HuH-7.5 (cell line): ENCODE results near the gene DMPK.

Experiments used
- DNase-seq: peaks from one replicate; pipeline ENCODE4 v3.0.0; 2011; ENCODE audit warnings: low spot score

The DMPK gene

DNA sequence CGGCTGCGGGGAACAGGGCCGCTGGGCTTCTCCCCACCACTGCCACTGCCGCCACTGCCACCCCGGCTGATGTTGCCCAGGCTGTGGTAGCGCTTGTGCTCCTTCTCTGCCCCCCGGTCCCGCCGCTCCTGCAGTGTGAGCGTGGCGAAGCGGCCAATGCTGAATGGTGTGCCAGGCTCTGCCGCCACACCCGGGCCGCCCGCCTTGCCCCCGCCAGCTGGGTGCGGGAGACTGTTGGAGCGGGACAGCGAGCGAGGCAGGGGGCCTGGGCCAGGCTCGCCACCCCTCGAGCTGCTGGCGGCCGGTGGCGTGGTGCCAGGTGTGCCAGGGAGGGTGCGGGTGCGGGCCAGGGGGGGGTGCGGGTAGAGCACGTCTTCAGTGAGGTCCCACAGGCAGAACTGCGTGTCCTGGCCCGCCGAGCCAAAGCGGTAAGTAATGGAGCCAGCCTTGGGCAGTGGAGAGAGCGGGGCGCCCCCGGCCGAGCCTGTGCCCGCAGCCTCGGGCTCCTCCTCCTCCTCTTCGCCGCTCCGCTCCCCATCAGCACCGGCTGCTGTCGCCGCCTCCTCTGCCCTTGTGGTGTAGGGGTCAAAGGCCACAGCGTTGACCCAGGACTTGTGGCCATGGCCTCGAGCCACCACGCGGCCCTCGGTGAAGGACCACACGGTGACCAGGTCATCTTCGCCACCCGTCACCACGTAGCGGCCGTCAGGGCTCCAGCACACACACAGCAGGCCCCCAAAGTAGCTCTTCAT lies 3.7 kb upstream of the DMPK start:
- DNase-seq: no peak

DNA sequence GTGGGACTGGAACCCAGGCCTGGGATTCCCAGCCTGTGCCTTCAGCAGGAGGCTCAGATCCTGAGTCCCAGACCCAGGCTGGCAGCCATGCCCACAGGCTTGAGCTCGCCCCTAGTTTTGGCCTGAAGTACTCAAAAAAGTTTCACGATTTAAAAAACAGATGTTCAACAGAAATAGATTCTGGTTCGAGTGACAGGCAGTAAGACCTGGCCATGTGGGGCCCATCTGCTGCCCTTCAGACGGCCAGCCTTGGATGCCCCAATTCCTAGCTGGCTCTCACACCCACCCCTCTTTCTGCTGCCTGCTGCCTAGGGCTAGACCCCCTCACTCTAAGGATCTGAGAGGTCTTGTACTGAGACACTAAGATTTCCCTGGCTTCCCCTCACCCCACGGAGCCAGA lies 2.8 kb upstream of the DMPK start:
- DNase-seq: no peak

DNA sequence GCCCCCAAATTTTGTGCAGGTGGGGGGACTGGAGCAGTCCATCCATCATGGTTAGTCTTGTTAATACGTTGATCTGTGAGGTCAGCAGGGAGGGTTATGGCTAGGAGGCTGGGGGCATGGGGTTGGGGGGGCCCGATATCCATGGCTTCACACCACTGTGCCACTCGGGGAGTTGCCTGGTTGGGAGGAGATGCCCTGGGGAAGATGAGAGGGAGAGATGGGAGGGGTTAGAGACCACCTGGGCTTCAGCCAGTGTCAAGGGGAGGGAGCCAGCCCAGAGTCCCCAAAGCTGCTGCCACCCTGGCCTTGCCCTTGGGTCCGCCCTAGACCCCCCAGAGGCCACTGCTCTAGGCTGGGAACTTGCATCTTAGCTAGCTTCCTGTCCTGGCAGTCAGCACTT lies 1.8 kb upstream of the DMPK start:
- no peak for DNase-seq

GRCh38 chr19:45782820-45783785 lies 813 bp upstream of the DMPK start:
- DNase-seq: no peak

DNA sequence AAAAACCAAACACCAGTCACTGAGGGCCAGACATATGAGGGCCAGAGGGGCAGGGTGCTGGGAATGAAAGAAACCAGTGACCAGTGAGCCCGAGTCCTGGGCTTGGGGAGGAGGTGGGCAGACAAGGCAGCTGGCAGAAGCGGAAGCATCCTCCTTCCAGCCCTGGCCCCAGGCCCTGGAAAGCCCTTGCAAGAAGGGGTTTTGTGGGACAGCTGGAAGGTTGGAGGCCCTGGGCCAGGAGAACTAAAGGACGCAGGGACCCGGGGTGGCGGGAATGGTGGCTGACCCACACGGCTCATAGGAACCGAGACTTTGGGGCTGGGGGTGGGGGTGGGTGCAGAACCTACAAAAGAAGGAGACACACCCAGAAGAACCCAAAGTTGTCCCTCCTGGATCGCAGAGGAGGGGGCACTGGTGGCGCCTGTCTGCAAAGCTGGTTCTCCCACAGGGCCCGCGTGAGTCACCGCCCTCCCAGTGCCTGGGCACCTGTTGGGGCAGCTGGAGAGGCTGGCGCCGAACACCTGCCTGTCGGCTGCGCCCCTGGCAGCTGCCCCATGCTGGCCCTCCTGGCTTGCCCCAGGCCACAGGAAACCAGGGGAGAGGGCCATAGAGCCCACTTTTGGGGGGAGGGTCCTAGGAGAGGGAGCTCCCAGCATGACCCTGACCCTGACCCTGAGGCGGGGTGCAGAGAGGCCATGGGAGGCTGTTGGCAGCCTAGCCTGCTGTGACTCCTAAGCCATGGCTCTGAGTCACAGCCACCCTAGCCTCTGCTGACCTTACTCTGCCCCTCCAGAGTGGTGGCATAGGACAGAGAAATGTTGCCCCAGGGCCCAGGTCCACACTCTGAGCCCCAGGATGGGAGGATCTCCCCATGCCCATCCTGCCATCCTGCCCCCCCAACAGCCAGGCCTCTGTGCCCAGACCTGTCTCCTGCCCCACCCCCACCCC lies 802 bp downstream of the DMPK start:
- DNase-seq: no peak

DNA sequence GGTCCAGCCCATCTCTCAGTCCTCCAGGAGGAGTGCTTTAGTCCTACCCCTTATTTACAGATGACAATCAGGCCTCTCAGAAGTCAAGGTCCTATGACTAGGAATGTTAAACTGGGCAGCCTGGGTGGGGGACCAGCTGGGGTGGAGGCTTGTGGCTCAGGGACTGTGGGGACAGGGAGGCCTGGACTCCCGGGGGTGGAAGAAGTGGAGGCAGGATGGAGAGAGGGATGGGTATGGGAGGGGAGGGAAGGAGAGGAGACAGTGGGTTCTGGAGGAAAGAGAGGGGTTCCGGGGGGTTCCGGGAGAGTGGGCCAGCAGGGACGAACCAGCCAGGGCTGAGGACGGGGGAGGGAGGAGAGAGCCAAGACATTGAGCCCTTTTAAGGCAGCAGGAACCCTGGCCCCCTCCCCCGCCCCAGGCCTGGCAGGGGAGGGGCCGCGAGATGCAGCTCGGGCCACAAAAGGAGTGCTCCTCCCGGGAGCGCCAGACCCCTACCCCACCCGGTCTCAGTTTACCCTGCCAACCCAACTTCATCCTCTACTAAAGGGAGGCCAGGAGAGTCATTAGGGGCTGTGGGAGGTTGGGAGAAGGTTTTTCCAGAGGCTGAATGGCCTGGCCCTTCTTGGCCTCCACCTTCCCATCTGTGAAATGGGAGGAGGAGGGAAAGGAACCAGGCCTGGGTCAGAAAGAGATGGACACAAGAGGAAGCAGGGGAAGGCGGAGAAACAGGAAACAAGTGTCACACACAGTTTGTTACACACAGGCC lies 1.7 kb downstream of the DMPK start:
- no peak for DNase-seq

DNA sequence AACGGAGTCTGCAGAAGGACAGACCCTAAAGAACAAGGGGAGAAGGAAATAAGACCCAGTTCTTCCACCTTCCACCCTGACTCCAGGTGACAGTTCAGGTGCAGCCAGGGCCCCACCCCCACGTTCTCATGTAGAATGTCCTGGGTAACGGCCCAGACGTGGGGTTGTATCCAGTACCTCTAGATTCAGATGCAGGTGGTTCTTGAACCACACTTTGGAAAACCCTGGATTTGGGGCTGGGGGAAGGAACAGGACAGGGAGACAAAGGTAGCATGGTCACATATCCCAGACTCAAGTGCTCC lies 2.2 kb downstream of the DMPK start:
- DNase-seq: no peak

DNA sequence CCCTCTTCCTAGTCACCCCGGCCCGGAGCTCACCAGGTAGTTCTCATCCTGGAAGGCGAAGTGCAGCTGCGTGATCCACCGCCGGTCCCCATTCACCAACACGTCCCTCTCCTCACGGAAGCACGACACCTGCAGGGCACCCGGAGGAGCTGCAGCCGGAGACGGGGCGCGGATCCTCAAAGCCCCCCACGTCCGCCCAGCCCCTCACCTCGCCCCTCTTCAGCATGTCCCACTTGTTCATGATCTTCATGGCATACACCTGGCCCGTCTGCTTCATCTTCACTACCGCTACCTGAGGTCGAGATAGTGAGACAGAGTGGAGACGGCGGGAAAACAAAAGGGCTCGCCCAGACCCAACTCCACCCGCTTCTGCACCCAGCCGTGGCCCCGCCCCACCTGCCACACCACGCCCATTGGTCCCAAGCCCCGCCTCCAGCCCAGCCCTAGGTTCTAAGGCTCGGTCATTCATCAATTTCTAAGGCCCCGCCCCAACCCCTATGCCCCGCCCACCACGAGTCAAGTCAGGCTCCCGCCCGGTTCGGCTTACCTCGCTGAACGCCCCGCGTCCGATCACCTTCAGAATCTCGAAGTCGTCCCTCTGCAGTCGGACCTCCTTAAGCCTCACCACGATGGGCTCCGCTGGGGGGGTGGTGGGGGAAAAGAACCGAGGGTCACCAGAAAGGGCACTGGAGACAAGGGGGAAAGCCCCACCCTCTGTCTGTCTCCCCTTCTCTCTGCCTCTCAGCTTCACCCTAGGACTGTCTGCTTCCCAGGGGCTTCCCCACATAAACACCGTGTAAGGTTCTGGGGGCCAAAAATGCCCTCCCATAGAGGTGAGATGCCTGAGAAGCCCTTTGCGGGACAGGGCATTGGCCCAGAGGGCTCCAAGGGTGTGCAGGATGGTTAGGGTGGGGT lies 2.8 kb downstream of the DMPK start:
- peak; percentile 96 for DNase-seq

DNA sequence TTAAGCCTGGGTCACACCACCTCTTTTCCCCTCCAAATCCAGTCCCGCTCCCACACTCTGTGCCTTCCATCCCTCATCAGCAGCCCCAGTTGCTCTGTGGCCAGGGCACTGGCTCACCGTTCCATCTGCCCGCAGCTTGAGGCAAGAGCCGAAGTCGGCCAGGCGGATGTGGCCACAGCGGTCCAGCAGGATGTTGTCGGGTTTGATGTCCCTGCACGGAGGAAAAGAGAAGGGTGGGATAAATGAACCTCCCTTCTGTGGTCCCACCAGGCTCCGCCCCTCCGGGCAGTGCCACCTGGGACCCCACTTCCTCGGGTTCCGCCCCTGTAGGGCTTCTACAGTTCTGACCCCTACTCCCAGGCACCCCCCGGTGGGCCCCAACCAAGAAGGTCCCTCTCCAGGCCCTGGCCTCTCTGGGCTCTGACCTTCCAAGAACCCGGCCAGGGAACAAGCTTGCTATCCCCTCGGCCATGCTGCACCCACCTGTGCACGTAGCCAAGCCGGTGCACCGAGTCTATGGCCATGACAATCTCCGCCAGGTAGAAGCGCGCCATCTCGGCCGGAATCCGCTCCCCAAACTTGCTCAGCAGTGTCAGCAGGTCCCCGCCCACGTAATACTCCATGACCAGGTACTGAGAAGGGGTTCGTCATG lies 4.2 kb downstream of the DMPK start:
- no peak for DNase-seq

GRCh38 chr19:45777395-45777961 lies 4.8 kb downstream of the DMPK start:
- no peak for DNase-seq

GRCh38 chr19:45774765-45775164 lies 7.5 kb downstream of the DMPK start:
- DNase-seq: no peak

GRCh38 chr19:45773384-45773783 lies 8.9 kb downstream of the DMPK start:
- no peak for DNase-seq

GRCh38 chr19:45772912-45773311 lies 9.4 kb downstream of the DMPK start:
- DNase-seq: no peak

DNA sequence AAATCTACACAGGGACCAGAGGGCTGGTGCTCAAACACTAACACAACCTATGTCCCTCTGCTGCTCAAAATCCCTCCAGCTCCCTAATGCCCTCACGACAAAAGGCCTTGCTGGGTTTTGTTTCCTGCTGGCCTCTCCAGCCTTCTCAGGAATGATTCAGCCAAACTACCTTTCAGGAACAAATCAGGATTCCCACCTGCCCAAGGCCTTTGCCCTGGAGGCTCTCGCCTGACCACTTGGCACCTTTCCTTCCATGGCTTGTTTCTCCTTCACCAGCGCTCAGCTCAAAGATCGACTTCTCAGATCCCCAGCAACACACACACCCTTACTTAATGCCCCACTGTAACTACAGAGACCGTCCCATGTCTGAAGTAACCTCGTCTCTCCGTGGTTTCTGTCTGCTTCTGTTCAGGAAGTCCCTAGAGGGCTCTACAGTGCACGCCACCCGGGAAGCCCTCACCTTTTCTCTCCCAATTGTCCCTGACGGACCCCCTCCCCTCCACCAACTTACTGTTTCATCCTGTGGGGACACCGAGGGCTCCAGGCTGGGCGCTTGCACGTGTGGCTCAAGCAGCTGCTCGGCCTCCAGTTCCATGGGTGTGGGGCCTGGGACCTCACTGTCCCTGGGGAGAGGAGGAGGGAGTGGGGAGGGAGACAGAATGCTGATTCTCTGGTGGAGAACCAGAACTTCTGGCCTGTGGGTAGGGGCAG lies 10.0 kb downstream of the DMPK start:
- DNase-seq: no peak

DNA sequence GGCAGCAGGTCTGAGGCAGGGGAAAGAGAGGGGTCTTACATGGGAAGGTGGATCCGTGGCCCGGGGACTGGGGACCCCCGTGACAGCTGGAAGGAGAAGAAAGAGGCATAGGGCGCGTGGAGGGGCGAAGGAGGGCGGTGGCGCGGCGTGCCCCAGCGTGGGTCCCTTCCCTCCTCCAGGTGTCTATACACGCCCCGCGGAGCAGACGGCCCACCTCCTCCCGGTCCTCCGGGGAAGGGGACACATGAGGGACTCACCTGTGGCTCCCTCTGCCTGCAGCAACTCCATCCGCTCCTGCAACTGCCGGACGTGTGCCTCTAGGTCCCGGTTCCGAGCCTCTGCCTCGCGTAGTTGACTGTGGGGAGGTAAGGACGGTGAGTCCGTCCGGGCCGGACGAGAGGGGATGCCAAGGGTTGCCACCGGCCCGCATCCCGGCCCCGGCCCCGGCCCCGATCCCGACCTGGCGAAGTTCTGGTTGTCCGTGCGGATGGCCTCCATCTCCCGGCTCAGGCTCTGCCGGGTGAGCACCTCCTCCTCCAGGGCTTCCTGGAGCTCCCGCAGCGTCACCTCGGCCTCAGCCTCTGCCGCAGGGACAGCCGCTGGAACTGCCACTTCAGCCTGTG lies 10.9 kb downstream of the DMPK start:
- DNase-seq: no peak

GRCh38 chr19:45770192-45771101 lies 11.8 kb downstream of the DMPK start:
- peak; percentile 99 for DNase-seq

DNA sequence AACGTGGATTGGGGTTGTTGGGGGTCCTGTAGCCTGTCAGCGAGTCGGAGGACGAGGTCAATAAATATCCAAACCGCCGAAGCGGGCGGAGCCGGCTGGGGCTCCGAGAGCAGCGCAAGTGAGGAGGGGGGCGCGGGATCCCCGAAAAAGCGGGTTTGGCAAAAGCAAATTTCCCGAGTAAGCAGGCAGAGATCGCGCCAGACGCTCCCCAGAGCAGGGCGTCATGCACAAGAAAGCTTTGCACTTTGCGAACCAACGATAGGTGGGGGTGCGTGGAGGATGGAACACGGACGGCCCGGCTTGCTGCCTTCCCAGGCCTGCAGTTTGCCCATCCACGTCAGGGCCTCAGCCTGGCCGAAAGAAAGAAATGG lies 12.5 kb downstream of the DMPK start:
- DNase-seq: no peak
